ENCODE measurements around the gene PSKH1.

Gene PSKH1

DNA sequence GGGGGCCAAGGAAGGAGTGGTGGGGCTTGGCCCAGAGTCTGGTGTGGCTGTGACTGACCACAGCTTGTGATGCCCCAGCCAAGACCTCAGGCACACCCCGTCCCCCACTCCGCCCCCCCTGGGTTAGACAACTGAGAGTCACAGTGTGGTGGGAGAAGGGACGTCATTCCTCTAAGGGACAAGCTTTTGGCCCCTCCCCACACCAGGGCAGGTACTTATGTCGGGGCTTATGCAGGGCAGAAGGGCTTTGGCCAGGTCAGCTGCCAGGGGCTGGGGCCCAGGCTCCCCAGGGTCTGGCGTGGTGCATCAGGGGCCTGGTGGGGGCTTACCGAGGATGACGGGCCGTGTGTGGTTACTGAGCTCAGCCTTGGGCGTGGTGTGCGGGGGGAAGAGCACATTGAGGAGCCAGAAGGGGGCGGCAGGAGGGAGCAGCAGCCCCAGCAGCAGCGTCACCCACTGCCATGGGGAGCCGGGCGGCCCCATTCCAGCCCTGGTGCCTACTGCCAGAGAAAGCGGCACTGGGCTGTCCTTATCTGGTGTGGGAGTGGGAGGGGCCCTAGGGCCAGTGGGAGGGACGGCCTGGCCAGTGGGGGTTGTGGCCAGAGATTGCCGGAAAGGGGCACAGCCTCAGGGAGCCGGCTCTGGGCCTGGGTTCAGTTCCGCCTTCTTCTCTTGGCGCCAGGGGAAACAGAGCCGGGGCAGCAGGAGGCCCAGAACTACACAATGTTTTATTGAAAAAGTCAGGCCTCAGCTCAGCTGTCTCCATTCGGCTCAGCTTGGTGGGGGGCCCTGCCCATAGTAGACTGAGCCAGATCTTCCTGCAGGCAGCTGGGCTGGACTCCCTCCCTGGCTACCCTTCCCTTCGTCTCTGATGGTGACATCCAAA lies 50.8 kb downstream of the PSKH1 start, which contains the start of gene LCAT:
Gene LCAT, minus strand, starts transcription at position 502 of the 886 bp plus-strand sequence. Its CDS starts 19 bp downstream, at position 483.
- H3K4me1 ChIP-seq (ENCODE audit: control insufficient read depth in 1 of 2, insufficient read depth in 2 of 2, low read length in 2 of 2): no peaks in the 10 kb centered on the region
- no peak within 1 kb of the TSS for H3K14ac ChIP-seq (ENCODE audit: low read length)
- H4K12ac ChIP-seq (ENCODE audit: low read depth, low read length): no peak within 1 kb of the TSS
- H3K4ac ChIP-seq (ENCODE audit: low read depth, low read length): no peak within 1 kb of the TSS
- no peak within 1 kb of the TSS for H2BK5ac ChIP-seq (ENCODE audit: low read depth, low read length, poor library complexity)
- no peaks in the 10 kb centered on the region for H3K27me3 ChIP-seq (ENCODE audit: insufficient read depth, low read length)
- no CpG with 5 or more reads among the region's 23 CpGs for WGBS (ENCODE audit: extremely low coverage, insufficient coverage, insufficient read length)
- H3K79me1 ChIP-seq (ENCODE audit: low read length): no peaks in the 10 kb centered on the region
- no peak within 1 kb of the TSS for H4K91ac ChIP-seq (ENCODE audit: low read depth, low read length)
- no peak within 1 kb of the TSS for H3K27ac ChIP-seq (ENCODE audit: low read depth, low read length)
- no peak within 1 kb of the TSS for H3K23ac ChIP-seq (ENCODE audit: low read length)
- H3K4me3 ChIP-seq (ENCODE audit: low read depth, low read length): no peak within 1 kb of the TSS
- DNase-seq: no peak
- no peak within 1 kb of the TSS for H3K18ac ChIP-seq (ENCODE audit: low read length)
- peaks cover 90 to 92% of the 10 kb centered on the region in 2 experiments for H3K36me3 ChIP-seq (ENCODE audit: control insufficient read depth in 1 of 2, insufficient read depth in 2 of 2, low read length in 2 of 2)
- H3K9ac ChIP-seq (ENCODE audit: low read length): no peak within 1 kb of the TSS
- peaks cover 6% of the 10 kb centered on the region for H3K9me3 ChIP-seq (ENCODE audit: insufficient read depth, low read depth, low read length)
- no peak within 1 kb of the TSS for H2AFZ ChIP-seq (ENCODE audit: insufficient read depth, low read length, poor library complexity)
- H4K8ac ChIP-seq (ENCODE audit: low read depth, low read length): no peak within 1 kb of the TSS
- no peak within 1 kb of the TSS for H2BK12ac ChIP-seq (ENCODE audit: low read length)
- no peak within 1 kb of the TSS for H3K4me2 ChIP-seq (ENCODE audit: low read length)
- H2BK120ac ChIP-seq (ENCODE audit: insufficient read depth, low read length, poor library complexity): no peak within 1 kb of the TSS
- no peaks in the 10 kb centered on the region for H3K79me2 ChIP-seq (ENCODE audit: control insufficient read depth, insufficient read depth, low read length, poor library complexity)
- no peak within 1 kb of the TSS for H2AK5ac ChIP-seq (ENCODE audit: low read length)

GRCh38 chr16:67944690-67945391 lies 51.8 kb downstream of the PSKH1 start:
- Histone ChIP-seq H3K36me3 (ENCODE audit: control insufficient read depth in 1 of 2, insufficient read depth in 2 of 2, low read length in 2 of 2) (peaks cover 92 to 94% of the 10 kb centered on the region in 2 experiments), H2BK5ac (ENCODE audit: low read depth, low read length, poor library complexity) (no peak overlapping the region), H3K9me3 (ENCODE audit: insufficient read depth, low read depth, low read length) (peaks cover 6% of the 10 kb centered on the region), H4K8ac (ENCODE audit: low read depth, low read length) (no peak overlapping the region), H3K79me2 (ENCODE audit: control insufficient read depth, insufficient read depth, low read length, poor library complexity) (no peaks in the 10 kb centered on the region), H2BK12ac (ENCODE audit: low read length) (no peak overlapping the region), H3K23ac (ENCODE audit: low read length) (no peak overlapping the region), H3K4ac (ENCODE audit: low read depth, low read length) (no peak overlapping the region), H4K12ac (ENCODE audit: low read depth, low read length) (no peak overlapping the region), H3K18ac (ENCODE audit: low read length) (no peak overlapping the region), H3K9ac (ENCODE audit: low read length) (no peak overlapping the region), H3K79me1 (ENCODE audit: low read length) (no peaks in the 10 kb centered on the region), H4K91ac (ENCODE audit: low read depth, low read length) (no peak overlapping the region), H3K14ac (ENCODE audit: low read length) (no peak overlapping the region), H3K4me2 (ENCODE audit: low read length) (no peak overlapping the region), H2AFZ (ENCODE audit: insufficient read depth, low read length, poor library complexity) (no peak overlapping the region), H2BK120ac (ENCODE audit: insufficient read depth, low read length, poor library complexity) (no peak overlapping the region), H3K27me3 (ENCODE audit: insufficient read depth, low read length) (no peaks in the 10 kb centered on the region), H3K4me1 (ENCODE audit: control insufficient read depth in 1 of 2, insufficient read depth in 2 of 2, low read length in 2 of 2) (no peaks in the 10 kb centered on the region), H2AK5ac (ENCODE audit: low read length) (no peak overlapping the region), H3K4me3 (ENCODE audit: low read depth, low read length) (no peak overlapping the region), H3K27ac (ENCODE audit: low read depth, low read length) (no peak overlapping the region)
- no peak for DNase-seq
- no CpG with 5 or more reads among the region's 24 CpGs for WGBS (ENCODE audit: extremely low coverage, insufficient coverage, insufficient read length)

DNA sequence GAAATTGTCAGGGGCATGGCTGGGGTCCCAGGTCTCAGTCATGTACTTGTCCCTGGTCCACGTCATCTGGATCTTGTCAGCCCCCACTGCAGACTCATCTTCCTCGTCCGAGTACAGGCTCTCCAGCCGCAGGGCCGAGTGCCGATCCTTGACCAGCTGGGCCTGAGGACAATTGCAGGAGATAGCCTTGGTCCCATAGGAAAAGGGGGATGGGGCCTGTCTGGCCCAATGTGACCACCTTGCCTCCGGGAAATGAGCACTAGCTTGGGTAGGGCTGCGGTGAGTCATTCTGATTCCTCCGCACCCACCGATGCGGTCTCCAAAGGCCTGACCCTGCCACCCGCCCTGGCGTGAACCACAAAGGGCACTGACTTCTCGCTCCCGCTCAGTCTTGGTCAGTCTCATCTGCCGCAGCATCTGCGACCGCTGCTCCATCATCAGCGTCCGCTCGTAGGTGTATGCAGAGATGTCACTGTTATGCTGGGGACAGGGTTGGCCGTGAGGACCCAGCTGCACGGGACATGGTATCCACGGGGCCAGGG lies 52.4 kb downstream of the PSKH1 start:
- Histone ChIP-seq H3K27ac (ENCODE audit: low read depth, low read length) (no peak overlapping the region), H2AK5ac (ENCODE audit: low read length) (no peak overlapping the region), H3K4me3 (ENCODE audit: low read depth, low read length) (no peak overlapping the region), H3K27me3 (ENCODE audit: insufficient read depth, low read length) (no peaks in the 10 kb centered on the region), H4K12ac (ENCODE audit: low read depth, low read length) (no peak overlapping the region), H2BK5ac (ENCODE audit: low read depth, low read length, poor library complexity) (no peak overlapping the region), H4K8ac (ENCODE audit: low read depth, low read length) (no peak overlapping the region), H4K91ac (ENCODE audit: low read depth, low read length) (no peak overlapping the region), H2BK120ac (ENCODE audit: insufficient read depth, low read length, poor library complexity) (no peak overlapping the region), H3K9me3 (ENCODE audit: insufficient read depth, low read depth, low read length) (peaks cover 6% of the 10 kb centered on the region), H3K23ac (ENCODE audit: low read length) (no peak overlapping the region), H3K18ac (ENCODE audit: low read length) (no peak overlapping the region), H2BK12ac (ENCODE audit: low read length) (no peak overlapping the region), H3K79me2 (ENCODE audit: control insufficient read depth, insufficient read depth, low read length, poor library complexity) (no peaks in the 10 kb centered on the region), H3K4ac (ENCODE audit: low read depth, low read length) (no peak overlapping the region), H3K4me1 (ENCODE audit: control insufficient read depth in 1 of 2, insufficient read depth in 2 of 2, low read length in 2 of 2) (no peaks in the 10 kb centered on the region), H2AFZ (ENCODE audit: insufficient read depth, low read length, poor library complexity) (no peak overlapping the region), H3K9ac (ENCODE audit: low read length) (no peak overlapping the region), H3K36me3 (ENCODE audit: control insufficient read depth in 1 of 2, insufficient read depth in 2 of 2, low read length in 2 of 2) (peaks cover 92 to 94% of the 10 kb centered on the region in 2 experiments), H3K4me2 (ENCODE audit: low read length) (no peak overlapping the region), H3K79me1 (ENCODE audit: low read length) (no peaks in the 10 kb centered on the region), H3K14ac (ENCODE audit: low read length) (no peak overlapping the region)
- no CpG with 5 or more reads among the region's 24 CpGs for WGBS (ENCODE audit: extremely low coverage, insufficient coverage, insufficient read length)
- DNase-seq: no peak

GRCh38 chr16:67946128-67946569 lies 53.1 kb downstream of the PSKH1 start:
- no peaks in the 10 kb centered on the region for H3K79me2 ChIP-seq (ENCODE audit: control insufficient read depth, insufficient read depth, low read length, poor library complexity)
- H3K9me3 ChIP-seq (ENCODE audit: insufficient read depth, low read depth, low read length): peaks cover 6% of the 10 kb centered on the region
- H3K18ac ChIP-seq (ENCODE audit: low read length): no peak overlapping the region
- no peak for DNase-seq
- H2BK12ac ChIP-seq (ENCODE audit: low read length): no peak overlapping the region
- peaks cover 98% of the 10 kb centered on the region in 2 experiments for H3K36me3 ChIP-seq (ENCODE audit: control insufficient read depth in 1 of 2, insufficient read depth in 2 of 2, low read length in 2 of 2)
- no peak overlapping the region for H2BK120ac ChIP-seq (ENCODE audit: insufficient read depth, low read length, poor library complexity)
- H3K14ac ChIP-seq (ENCODE audit: low read length): no peak overlapping the region
- H3K23ac ChIP-seq (ENCODE audit: low read length): no peak overlapping the region
- H3K4me2 ChIP-seq (ENCODE audit: low read length): no peak overlapping the region
- no peak overlapping the region for H2AK5ac ChIP-seq (ENCODE audit: low read length)
- H4K12ac ChIP-seq (ENCODE audit: low read depth, low read length): no peak overlapping the region
- H3K27ac ChIP-seq (ENCODE audit: low read depth, low read length): no peak overlapping the region
- H3K9ac ChIP-seq (ENCODE audit: low read length): no peak overlapping the region
- H4K8ac ChIP-seq (ENCODE audit: low read depth, low read length): no peak overlapping the region
- H2BK5ac ChIP-seq (ENCODE audit: low read depth, low read length, poor library complexity): no peak overlapping the region
- no peak overlapping the region for H3K4me3 ChIP-seq (ENCODE audit: low read depth, low read length)
- H4K91ac ChIP-seq (ENCODE audit: low read depth, low read length): no peak overlapping the region
- no peaks in the 10 kb centered on the region for H3K79me1 ChIP-seq (ENCODE audit: low read length)
- H3K27me3 ChIP-seq (ENCODE audit: insufficient read depth, low read length): no peaks in the 10 kb centered on the region
- WGBS (ENCODE audit: extremely low coverage, insufficient coverage, insufficient read length): no CpG with 5 or more reads among the region's 20 CpGs
- no peak overlapping the region for H2AFZ ChIP-seq (ENCODE audit: insufficient read depth, low read length, poor library complexity)
- H3K4ac ChIP-seq (ENCODE audit: low read depth, low read length): no peak overlapping the region
- H3K4me1 ChIP-seq (ENCODE audit: control insufficient read depth in 1 of 2, insufficient read depth in 2 of 2, low read length in 2 of 2): no peaks in the 10 kb centered on the region

Data from trophoblast cell (in vitro differentiated cells and primary cell).